GM19351 (cell line): ENCODE data around the gene ZNF3.

Source experiments
- ATAC-seq: cut with Tn5 transposase; IDR thresholded peaks from one replicate; pipeline ENCODE4 v1.9.1; 2021; ENCODE audit warnings: mild to moderate bottlenecking, moderate library complexity; ENCODE audit not compliant: unreplicated experiment

The ZNF3 gene

GRCh38 chr7:100111156-100111555, 29.6 kb upstream of the ZNF3 start:
- ATAC-seq: no peak

GRCh38 chr7:100109521-100110163, 28.1 kb upstream of the ZNF3 start:
- no peak for ATAC-seq

GRCh38 chr7:100107890-100108289, 26.4 kb upstream of the ZNF3 start:
- no peak for ATAC-seq

- no peak for ATAC-seq
These were observed 25.7 kb upstream of the ZNF3 start for GRCh38 chr7:100107125-100107737.

GRCh38 chr7:100106633-100107032, 25.1 kb upstream of the ZNF3 start:
- ATAC-seq: no peak

- no peak for ATAC-seq
These were observed 24.0 kb upstream of the ZNF3 start for GRCh38 chr7:100105534-100105933.

- no peak for ATAC-seq
These were observed 21.7 kb upstream of the ZNF3 start for GRCh38 chr7:100102950-100103840.

- peak; percentile 83 for ATAC-seq
These were observed 19.7 kb upstream of the ZNF3 start, which contains the start of the genes AP4M1 and MCM7 for GRCh38 chr7:100101016-100101862. Gene AP4M1, plus strand, starts transcription at chr7:100101643. Its CDS starts 72 bp downstream, at chr7:100101715. Gene MCM7, minus strand, starts transcription at chr7:100101397. Its CDS starts 103 bp downstream, at chr7:100101294.

GRCh38 chr7:100100420-100101015, 19.0 kb upstream of the ZNF3 start:
- peak; percentile 65 for ATAC-seq

GRCh38 chr7:100099452-100099851, 17.9 kb upstream of the ZNF3 start:
- no peak for ATAC-seq

GRCh38 chr7:100098913-100099312, 17.4 kb upstream of the ZNF3 start:
- ATAC-seq: no peak

- ATAC-seq: no peak
These were observed 14.2 kb upstream of the ZNF3 start for GRCh38 chr7:100095704-100096103.

- no peak for ATAC-seq
These were observed 13.8 kb upstream of the ZNF3 start for GRCh38 chr7:100095289-100095688.

GRCh38 chr7:100093925-100094486, 12.5 kb upstream of the ZNF3 start:
- ATAC-seq: no peak

GRCh38 chr7:100093498-100093897, 12.0 kb upstream of the ZNF3 start:
- ATAC-seq: no peak

- ATAC-seq: no peak
These were observed 11.5 kb upstream of the ZNF3 start for GRCh38 chr7:100093054-100093453.

- ATAC-seq: no peak
These were observed 10.1 kb upstream of the ZNF3 start for GRCh38 chr7:100091411-100092181.

GRCh38 chr7:100090527-100091410, 9.2 kb upstream of the ZNF3 start:
- ATAC-seq: no peak
